K562 (cell line): Measurements from ENCODE around the gene ZBTB49. TPM values are rescaled to one million over a fixed set of nuclear protein-coding genes. Genes with fewer than 3 reads are reported as not detected.

ENCODE experiments used
- ATAC-seq: fragments of 200-7000 bp; cut with Tn5 transposase; 3 replicates; pipeline ENCODE4 v1.9.1; 2020; ENCODE audit warnings: moderate library complexity
- BruUV-seq: library from RNA; stranded (reverse); fragments of 400-500 nt; replicated peaks from 2 replicates; lab custom pipeline; 2021; lab: Mats Ljungman, UMichigan
- CTCF ChIA-PET: fragments of 300-600 bp; formaldehyde crosslinking; extraction: SDS; loops from one replicate; lab custom pipeline; 2021; ENCODE audit warnings: low intra/inter-chr PET ratio; lab: Yijun Ruan, JAX
- POLR2A ChIA-PET: fragments of 300-600, 350-650 bp; sonication (Branson Sonifier 250); formaldehyde crosslinking; extraction: SDS; loops from one replicate; lab custom pipeline; 2021; ENCODE audit warnings: antibody characterized with exemption, inconsistent platforms; lab: Yijun Ruan, JAX
- DNase-seq, 4 experiments: peaks; one replicate each; pipeline versions ENCODE4 v3.0.0 to v3.0.0-alpha.2; 2011 to 2018; ENCODE audit warnings: low spot score in 3 of 4, mixed read lengths in 3 of 4; ENCODE audit errors: extremely low read depth in 1 of 4
- FAIRE-seq: peaks from 2 replicates; lab custom pipeline; 2011; peaks lifted over from hg19 to GRCh38; lab: Jason Lieb, UNC
- H2AFZ ChIP-seq: 2 replicates; pipeline ENCODE4 v1.6.0; 2011; ENCODE audit warnings: low read depth, low read length, control low read depth, inconsistent platforms
- H3K27ac ChIP-seq: fragments of 200-600 bp; 3 replicates; pipeline ENCODE4 v1.8.0; 2011; ENCODE audit warnings: low read depth, mild to moderate bottlenecking, control low read depth, inconsistent platforms, low read length, moderate library complexity, mixed read lengths; ENCODE audit errors: extremely low read depth
- H3K27me3 ChIP-seq, 2 experiments: fragments of 300-600 bp in 1 of 2; 2 replicates in 1 of 2; 3 replicates in 1 of 2; pipeline versions ENCODE4 v1.6.0 to v1.8.0; 2011; ENCODE audit warnings: inconsistent platforms in 2 of 2, low read length in 2 of 2, mild to moderate bottlenecking in 1 of 2, mixed read lengths in 1 of 2, moderate library complexity in 1 of 2; ENCODE audit not compliant: control insufficient read depth in 2 of 2, insufficient read depth in 2 of 2
- H3K36me3 ChIP-seq: fragments of 300-600 bp; 3 replicates; pipeline ENCODE4 v1.8.0; 2011; ENCODE audit warnings: mild to moderate bottlenecking, low read length, inconsistent platforms; ENCODE audit not compliant: control insufficient read depth, insufficient read depth
- H3K4me1 ChIP-seq, 2 experiments: fragments of 200-600 bp in 1 of 2; replicated peaks in 1 of 2; 2 replicates in 1 of 2; 3 replicates in 1 of 2; pipeline versions ENCODE4 v1.5.1 to v1.8.0; 2011; ENCODE audit warnings: inconsistent platforms in 2 of 2, low read length in 2 of 2, mild to moderate bottlenecking in 1 of 2, mixed read lengths in 1 of 2, moderate library complexity in 1 of 2; ENCODE audit not compliant: control insufficient read depth in 2 of 2, insufficient read depth in 2 of 2
- H3K4me2 ChIP-seq: 2 replicates; pipeline ENCODE4 v1.6.1; 2011; ENCODE audit warnings: low read length, control low read depth, inconsistent platforms, mixed read lengths; ENCODE audit not compliant: insufficient read depth
- H3K4me3 ChIP-seq: fragments of 200-600 bp; sonication (generic), shearing (Covaris generic); 2 replicates; pipeline ENCODE4 v1.5.1; 2016; ENCODE audit warnings: control low read depth, inconsistent platforms
- H3K79me2 ChIP-seq: fragments of 200-600 bp; 3 replicates; pipeline ENCODE4 v1.8.0; 2011; ENCODE audit warnings: low read length, inconsistent platforms; ENCODE audit not compliant: control insufficient read depth, insufficient read depth
- H3K9ac ChIP-seq, 2 experiments: 2 replicates each; pipeline versions ENCODE4 v1.6.0 to v1.6.1; 2011; ENCODE audit warnings: low read depth in 2 of 2, low read length in 2 of 2, control low read depth in 1 of 2, inconsistent platforms in 1 of 2, mild to moderate bottlenecking in 1 of 2, mixed read lengths in 1 of 2; ENCODE audit not compliant: insufficient read depth in 1 of 2
- H3K9me1 ChIP-seq: one replicate; pipeline ENCODE4 v1.6.0; 2011; ENCODE audit warnings: inconsistent platforms, mild to moderate bottlenecking, low read length, moderate library complexity; ENCODE audit not compliant: control insufficient read depth, insufficient read depth
- H3K9me3 ChIP-seq: replicated peaks from 2 replicates; pipeline ENCODE4 v1.5.1; 2011; ENCODE audit warnings: low read depth, low read length, inconsistent platforms; ENCODE audit not compliant: control insufficient read depth, insufficient read depth
- H4K20me1 ChIP-seq: replicated peaks from 2 replicates; pipeline ENCODE4 v1.6.1; 2011; ENCODE audit warnings: low read length, inconsistent platforms, mixed read lengths; ENCODE audit not compliant: control insufficient read depth, insufficient read depth
- FOXM1 ChIP-seq, 2 experiments: fragments of 450-650 bp in 1 of 2; sonication (generic) in 1 of 2; formaldehyde crosslinking in 1 of 2; IDR thresholded peaks; 2 replicates each; pipeline versions ENCODE4 v1.6.1 to v1.9.0; 2017 to 2022; ENCODE audit warnings: low read depth in 2 of 2, mild to moderate bottlenecking in 2 of 2, missing genetic modification reagents in 1 of 2, moderate library complexity in 1 of 2
- GTF2E2 ChIP-seq: fragments of 200-800 bp; sonication (Bioruptor generic); IDR thresholded peaks from 2 replicates; pipeline ENCODE4 v1.6.1; 2016; ENCODE audit warnings: missing genetic modification characterization, missing compliant biosample characterization
- HDAC6 ChIP-seq: IDR thresholded peaks from 2 replicates; pipeline ENCODE4 v1.6.1; 2012; ENCODE audit warnings: low read depth, mild to moderate bottlenecking, control low read depth, inconsistent platforms, low read length, moderate library complexity
- HMG20B ChIP-seq: fragments of 250-450 bp; sonication (Bioruptor Pico); IDR thresholded peaks from 2 replicates; pipeline ENCODE4 v1.5.0; 2021; ENCODE audit warnings: mild to moderate bottlenecking
- NCOA6 ChIP-seq: fragments of 450-650 bp; IDR thresholded peaks from 2 replicates; pipeline ENCODE4 v1.6.1; 2017; ENCODE audit warnings: mild to moderate bottlenecking
- ZKSCAN1 ChIP-seq: fragments of 150-350 bp; IDR thresholded peaks from 2 replicates; pipeline ENCODE4 v1.6.1; 2016; ENCODE audit warnings: low read depth, low read length
- ZNF316 ChIP-seq: fragments of 450-650 bp; IDR thresholded peaks from 2 replicates; pipeline ENCODE4 v1.6.1; 2016
- WGBS: fragments of 100-300 bp; shearing (Covaris generic); methylation state at CpG from one replicate; pipeline ENCODE4 v1.1.6; 2016; ENCODE audit warnings: low coverage, mixed read lengths; ENCODE audit not compliant: insufficient coverage; ENCODE audit errors: missing lambda C conversion rate; 5-methylcytosine and 5-hydroxymethylcytosine counted together
- in situ Hi-C: fragments of 300-500 bp; cut with MboI; formaldehyde crosslinking; loops from 4 replicates; pipeline ENCODE4 v1.15.0; 2018; ENCODE audit warnings: inconsistent platforms, mixed read lengths
- intact Hi-C: fragments of 100-400 bp; cut with micrococcal nuclease; formaldehyde crosslinking; loops from 2 replicates; pipeline ENCODE4 v1.14.2; 2022
- polyA plus RNA-seq, 8 experiments: library from polyadenylated mRNA; depleted of rRNA in 4 of 8; stranded (reverse) in 5 of 8; unstranded in 3 of 8; fragments of >200 nt; fragmentation: Nextera tagmentation in 2 of 8; fragmentation: Illumina TruSeq in 1 of 8; extraction: Ambion mirVana in 2 of 8; extraction: Trizol in 1 of 8; gene quantifications; 2 replicates each; pipeline versions ENCODE4 v1.2.1 to v1.2.3, GENCODE V29; 2011 to 2014; ENCODE audit warnings: inconsistent platforms in 1 of 8, missing spikeins in 1 of 8
- total RNA-seq, 7 experiments: library from RNA; depleted of rRNA in 6 of 7; stranded (reverse); fragments of >200 nt in 6 of 7; fragmentation: Illumina TruSeq in 2 of 7; extraction: Trizol in 2 of 7; gene quantifications; 2 replicates each; pipeline versions ENCODE4 v1.2.1 to v1.2.3, GENCODE V29; 2011 to 2021; ENCODE audit warnings: low replicate concordance in 1 of 7

The ZBTB49 gene
- total and polyA plus RNA-seq, 9 of the 15 experiments (the other 6 are each of a cell fraction or from before 2014, with no cell fraction given): 0.49 to 8.0 (median 4.2) TPM

DNA sequence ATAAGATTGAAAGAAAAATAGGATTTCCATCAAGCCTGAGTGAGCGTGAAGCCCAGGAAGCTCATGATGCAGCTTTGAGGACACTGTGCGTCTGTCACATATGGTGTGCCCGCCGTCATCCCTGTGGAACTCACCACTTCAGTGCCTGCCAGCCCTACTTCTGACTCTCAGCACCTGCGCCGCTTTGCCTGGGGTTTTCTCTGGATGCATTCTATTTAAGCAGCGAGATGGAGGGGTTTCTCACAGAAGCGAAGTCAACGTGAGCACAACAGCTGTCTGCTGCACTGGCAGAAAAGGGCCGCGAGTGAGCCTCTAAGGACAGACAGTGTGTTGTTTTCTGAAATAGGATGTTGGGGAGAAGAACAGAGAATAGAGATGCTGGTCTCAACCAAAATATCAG, 35.9 kb upstream of the ZBTB49 start (continued):
- no peak for TF ChIP-seq GTF2E2 (tag)

DNA sequence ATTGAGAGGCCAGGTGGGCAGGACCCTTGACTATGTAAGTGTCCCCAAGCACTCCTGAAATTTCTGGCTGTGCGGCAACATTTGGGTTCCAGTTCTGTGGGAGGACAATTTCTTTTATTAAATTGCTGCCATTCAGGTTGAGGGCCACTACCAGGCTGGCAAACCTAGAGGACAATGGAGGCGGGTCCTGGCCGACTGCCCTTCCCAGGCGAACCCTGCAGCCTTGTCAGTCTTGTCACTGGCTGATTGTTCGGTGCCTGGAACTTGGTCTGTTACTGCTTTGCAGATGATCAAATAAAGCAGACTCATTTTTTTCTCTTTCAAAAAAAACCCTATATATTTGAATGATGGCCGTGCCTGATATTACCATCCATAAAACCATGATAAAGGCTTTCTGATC, 35.4 kb upstream of the ZBTB49 start:
- Histone ChIP-seq H4K20me1 (no peaks in the 10 kb centered on the region), H3K79me2 (no peaks in the 10 kb centered on the region), H3K4me1 (no peaks in the 10 kb centered on the region), H3K36me3 (no peaks in the 10 kb centered on the region), H3K9me3 (no peaks in the 10 kb centered on the region), H3K27me3 (peaks cover 22 to 33% of the 10 kb centered on the region in 2 experiments), H3K27ac (no peak overlapping the region), H3K4me2 (no peak overlapping the region), H3K9ac (no peak overlapping the region), H2AFZ (no peak overlapping the region), H3K9me1 (no peaks in the 10 kb centered on the region), H3K4me3 (no peak overlapping the region)
- no peak for FAIRE-seq
- TF ChIP-seq NCOA6 (no peak), HDAC6 (no peak)
- 7% methylated on average over 6 of the region's 6 CpGs for WGBS
- no TSS peak for BruUV-seq
- ChIA-PET CTCF (no interaction called here), POLR2A (interaction anchor here (0.6 kb wide), 2 partner anchors 208 to 1788 kb away, joined by 3 to 4 read pairs; no protein-coding TSS in a partner anchor)
- DNase-seq: no peak
- no peak for ATAC-seq
- in situ Hi-C loops (loop anchor here (5.0 kb wide), 1 partner anchor 83 kb away; no protein-coding TSS in a partner anchor), intact Hi-C loops (loop anchor here (10.0 kb wide), 1 partner anchor 180 kb away; no protein-coding TSS in a partner anchor)

GRCh38 chr4:4256799-4257198, 33.3 kb upstream of the ZBTB49 start:
- peaks cover 22 to 33% of the 10 kb centered on the region in 2 experiments for H3K27me3 ChIP-seq
- no peak overlapping the region for H2AFZ ChIP-seq
- CTCF ChIA-PET: no interaction called here
- no peak for DNase-seq
- no peak overlapping the region for H3K4me3 ChIP-seq
- no peak overlapping the region for H3K4me2 ChIP-seq
- in situ Hi-C loops: no loop called here
- H3K9me3 ChIP-seq: no peaks in the 10 kb centered on the region
- H4K20me1 ChIP-seq: no peaks in the 10 kb centered on the region
- no TSS peak for BruUV-seq
- 38% methylated on average over 10 of the region's 10 CpGs for WGBS
- POLR2A ChIA-PET: interaction anchor here (0.9 kb wide), 1 partner anchor 10 kb away, joined by 3 read pairs; no protein-coding TSS in a partner anchor
- no peak overlapping the region for H3K27ac ChIP-seq
- H3K79me2 ChIP-seq: no peaks in the 10 kb centered on the region
- no peaks in the 10 kb centered on the region for H3K36me3 ChIP-seq
- no peak overlapping the region for H3K9ac ChIP-seq
- TF ChIP-seq ZNF316 (no peak), FOXM1 (IDR thresholded peaks at IDR 0.05; ENCODE audit: low read depth) (no peak), FOXM1 (CRISPR knock-in tag; IDR thresholded peaks at IDR 0.05; ENCODE audit: low read depth) (no peak), ZKSCAN1 (peak; percentile 27; the same call in 1 of the 2 replicates), HMG20B (CRISPR knock-in tag) (no peak)
- TF ChIP-seq, all 486 proteins: peak for 1
- no peak for FAIRE-seq
- ATAC-seq: peak; percentile 52
- Histone ChIP-seq H3K4me1 (no peaks in the 10 kb centered on the region; a peak in 1 of 5 replicates), H3K9me1 (no peaks in the 10 kb centered on the region)
- intact Hi-C loops: loop anchor here (10.0 kb wide), 1 partner anchor 178 kb away; no protein-coding TSS in a partner anchor
